H54 (cell line): Measurements from ENCODE around the gene G0S2.
"Not testable (repeated sequence)": the region's sequence is repeated elsewhere in the genome, so short reads cannot be mapped to it uniquely, and the experiment has no call there.

ENCODE experiments used
- DNase-seq: peaks from one replicate; pipeline ENCODE4 v3.0.0; 2011; ENCODE audit warnings: low spot score, mixed read lengths; ENCODE audit not compliant: insufficient read length
- FAIRE-seq: peaks from 3 replicates; lab custom pipeline; 2011; peaks lifted over from hg19 to GRCh38; lab: Jason Lieb, UNC
- POLR2A ChIP-seq: IDR thresholded peaks from 2 replicates; pipeline ENCODE4 v1.6.1; 2011; ENCODE audit warnings: low read depth, mild to moderate bottlenecking, low read length

G0S2 gene

DNA sequence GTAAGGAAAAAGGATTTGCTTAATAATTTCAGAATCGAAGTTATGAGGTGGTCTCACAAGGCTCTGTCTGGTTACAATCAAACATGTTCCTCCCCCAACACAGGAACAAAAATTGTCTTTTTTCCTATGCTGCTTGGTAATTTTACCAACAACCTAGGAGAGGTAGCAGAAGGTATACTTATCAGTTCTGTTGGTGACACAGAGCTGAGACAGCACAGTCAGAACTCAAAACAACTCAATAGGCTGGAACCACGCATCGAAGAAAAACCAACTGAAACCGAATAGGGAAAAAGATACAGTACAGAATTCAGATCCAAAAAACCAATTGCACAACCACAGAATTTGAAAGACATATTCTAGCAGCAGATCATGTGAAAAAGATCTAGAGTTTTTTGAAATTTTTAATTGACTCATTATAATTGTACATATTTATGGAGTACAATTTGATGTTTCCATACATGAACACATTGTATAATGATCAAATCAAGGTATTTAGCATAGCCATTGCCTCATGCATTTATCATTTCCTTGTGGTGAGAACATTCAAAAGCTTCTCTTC is 3.8 kb downstream of the G0S2 start:
- DNase-seq (no peak), FAIRE-seq (no peak)
- no peak for TF ChIP-seq POLR2A

DNA sequence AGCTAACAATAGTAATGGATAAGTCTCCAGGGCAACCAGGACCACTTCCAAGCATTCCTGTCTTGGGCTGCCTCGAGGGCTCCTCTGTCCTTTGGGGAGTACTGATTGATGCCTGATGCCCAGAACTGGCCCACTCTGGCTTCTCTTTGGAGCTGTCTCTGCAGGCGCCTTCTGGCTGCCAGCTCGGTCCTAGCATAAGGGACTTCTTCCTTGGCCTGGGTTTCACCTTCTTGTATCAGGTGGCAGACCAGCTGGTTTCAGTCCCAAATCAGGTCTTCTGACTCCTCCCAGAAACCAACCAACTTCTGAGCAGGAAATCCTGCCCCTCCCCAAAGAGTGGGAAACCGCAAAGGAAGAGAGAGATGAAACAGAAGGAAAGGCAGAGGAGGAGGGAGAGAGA is 10.6 kb downstream of the G0S2 start:
- no peak for FAIRE-seq

DNA sequence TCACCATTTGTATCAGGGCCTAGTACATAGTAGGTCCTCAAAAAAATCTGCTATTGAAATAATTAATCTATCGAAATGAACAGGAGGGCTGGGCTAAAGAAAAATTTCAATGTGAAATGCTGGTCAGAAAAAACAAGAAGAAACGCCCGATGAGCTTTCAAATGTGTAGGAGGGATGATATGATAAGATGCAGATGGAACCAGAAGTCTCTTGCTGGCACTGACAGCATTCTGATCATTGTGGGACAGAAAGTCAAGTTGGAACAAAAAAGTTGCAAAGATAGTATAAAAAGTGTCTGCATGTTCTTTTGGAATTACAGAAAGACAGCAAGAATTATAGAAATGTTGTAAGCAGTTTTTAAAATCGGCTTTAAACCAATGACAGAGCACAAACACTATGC is 11.1 kb downstream of the G0S2 start:
- DNase-seq (no peak), FAIRE-seq (no peak)
- no peak for TF ChIP-seq POLR2A

More for the DNA sequence above, 10.6 kb downstream of the G0S2 start:
- no peak for DNase-seq
- no peak for TF ChIP-seq POLR2A

DNA sequence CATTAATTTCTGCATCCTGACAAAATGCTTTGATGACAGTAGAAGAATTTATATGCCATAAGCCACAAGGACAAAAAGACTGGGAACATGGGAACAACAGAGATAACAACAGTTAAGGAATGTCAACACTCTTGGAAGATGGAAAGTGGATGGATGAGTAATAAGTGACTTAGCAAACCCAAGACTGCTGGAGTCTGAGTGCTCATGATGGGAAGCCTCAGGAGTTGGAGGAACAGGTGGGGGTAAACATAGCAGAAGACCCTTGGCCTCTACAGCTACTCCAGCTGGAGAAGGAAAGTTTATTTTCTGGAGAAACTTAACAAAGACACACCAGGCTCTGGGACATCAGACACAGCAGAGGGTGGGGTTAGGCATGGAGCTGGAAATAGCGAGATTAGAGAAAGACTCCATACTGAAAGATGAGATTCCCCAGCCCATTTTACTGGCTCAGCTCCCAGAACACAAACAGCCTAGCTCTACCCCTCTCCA is 13.6 kb downstream of the G0S2 start:
- FAIRE-seq (no peak), DNase-seq (peak; percentile 19)
- no peak for TF ChIP-seq POLR2A

DNA sequence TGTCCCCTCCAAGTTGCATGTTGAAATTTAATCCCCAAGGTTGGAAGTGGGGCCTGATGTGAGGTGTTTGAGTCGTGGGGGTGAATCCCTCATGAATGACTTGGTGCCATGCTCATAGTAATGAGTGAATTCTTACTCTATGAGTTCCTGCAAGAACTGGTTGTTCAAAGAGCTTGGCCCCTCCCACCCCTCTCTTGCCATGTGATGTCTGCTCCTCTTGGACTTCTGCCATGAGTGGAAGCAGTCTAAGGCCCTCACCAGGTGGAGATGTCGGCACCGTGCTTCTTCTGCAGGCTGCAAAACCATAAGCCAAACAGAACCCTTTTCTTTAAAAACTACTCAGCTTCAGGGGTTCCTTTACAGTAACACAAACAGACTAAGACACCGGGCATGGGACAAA is 14.3 kb downstream of the G0S2 start:
- DNase-seq, result no peak
- FAIRE-seq, result no peak
- no peak for TF ChIP-seq POLR2A

DNA sequence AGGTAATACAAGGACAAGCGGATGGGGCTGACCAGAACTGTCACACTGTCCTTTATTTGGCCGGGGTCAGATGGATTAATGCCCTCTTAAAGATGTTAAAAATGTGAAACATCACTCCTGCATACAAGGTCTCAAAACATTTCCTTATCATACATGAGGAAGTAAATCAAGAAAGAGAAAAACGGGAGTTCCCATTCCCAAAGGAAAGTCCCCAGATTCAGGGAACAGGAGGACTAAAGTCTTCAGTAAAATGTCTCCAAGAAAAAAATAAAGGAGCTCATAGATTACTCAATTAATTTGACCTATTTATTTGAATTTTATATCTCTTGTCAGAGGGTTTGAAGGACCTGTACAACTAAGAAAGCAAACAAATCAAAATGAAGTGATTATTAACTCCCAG is 16.0 kb downstream of the G0S2 start:
- no peak for DNase-seq
- FAIRE-seq, result no peak
- TF ChIP-seq POLR2A, result no peak

DNA sequence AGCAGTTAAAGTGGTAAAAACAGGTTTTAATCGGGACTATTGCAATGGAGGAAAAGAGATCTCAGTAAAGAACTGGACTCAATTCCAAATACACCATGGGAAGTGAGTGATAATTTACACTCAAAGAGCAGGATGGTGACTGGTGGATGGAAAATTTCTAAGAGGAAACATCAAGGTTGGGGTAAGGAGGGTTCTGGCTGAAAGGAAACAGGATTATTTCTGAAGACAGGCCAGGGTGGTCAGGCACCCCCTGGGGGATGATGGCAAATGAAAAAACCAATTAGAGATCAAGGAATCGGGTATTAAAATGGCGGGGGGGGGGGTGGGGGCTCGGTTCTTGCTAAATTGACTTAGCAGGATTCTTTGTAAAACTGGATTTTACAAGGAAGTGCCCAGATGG is 17.1 kb downstream of the G0S2 start:
- no peak for TF ChIP-seq POLR2A
- DNase-seq, result no peak
- no peak for FAIRE-seq

DNA sequence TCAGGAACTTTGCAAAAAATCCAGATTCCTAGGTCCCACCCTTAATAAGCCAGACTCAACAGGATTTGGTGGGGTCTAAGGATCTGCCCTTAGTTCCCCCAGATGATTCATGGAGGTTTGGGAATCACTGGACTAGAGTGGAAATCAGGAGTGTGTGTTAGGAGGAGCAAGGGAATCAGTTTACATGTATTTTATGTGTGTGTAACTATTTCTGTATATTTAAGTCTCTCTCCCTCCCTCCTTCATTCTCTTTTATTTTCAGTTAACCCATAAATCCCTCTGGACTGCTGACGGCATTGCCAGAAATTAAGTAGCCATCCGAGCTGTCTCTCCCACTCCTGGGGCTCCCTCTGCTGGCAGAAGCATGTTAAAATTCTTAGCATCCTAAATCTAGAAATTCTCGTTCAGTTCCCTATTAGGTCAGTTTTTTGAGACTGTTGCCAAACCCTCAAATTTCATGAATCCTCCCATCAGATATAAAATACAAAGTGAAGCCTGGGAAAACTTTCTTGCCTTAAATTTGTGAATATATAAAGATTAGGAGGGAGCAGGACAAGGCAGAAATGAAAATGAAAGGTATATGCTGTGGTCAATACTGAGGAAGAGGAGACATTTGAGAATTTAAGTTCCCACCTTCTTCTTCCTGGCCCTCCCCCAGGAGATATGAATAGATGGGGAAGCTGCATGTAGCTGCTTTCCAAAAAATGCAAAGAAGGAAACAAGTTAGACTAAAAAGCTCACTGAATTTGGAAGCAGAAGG is 17.7 kb downstream of the G0S2 start:
- DNase-seq, result peak; percentile 54
- no peak for FAIRE-seq
- no peak for TF ChIP-seq POLR2A

DNA sequence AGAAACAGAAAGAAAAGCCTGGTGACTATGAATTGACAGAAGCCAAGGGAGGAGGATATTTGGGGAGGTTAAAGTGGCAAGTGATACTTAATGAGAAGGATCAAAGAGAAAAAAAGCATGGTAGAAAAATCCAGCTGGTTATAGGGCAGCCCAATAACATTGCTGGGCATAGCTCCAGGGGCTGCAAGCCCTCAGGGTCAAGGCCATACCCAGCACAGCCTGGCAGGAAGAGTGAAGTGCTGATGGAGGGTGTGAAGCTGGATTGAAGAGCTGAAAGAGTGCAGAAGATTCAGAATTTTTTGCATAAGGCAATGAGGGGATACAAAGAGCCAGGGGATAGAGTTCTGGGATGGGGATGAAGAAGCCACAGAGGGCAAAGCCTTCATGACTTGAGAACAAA is 21.5 kb downstream of the G0S2 start:
- no peak for TF ChIP-seq POLR2A
- FAIRE-seq (no peak), DNase-seq (no peak)

DNA sequence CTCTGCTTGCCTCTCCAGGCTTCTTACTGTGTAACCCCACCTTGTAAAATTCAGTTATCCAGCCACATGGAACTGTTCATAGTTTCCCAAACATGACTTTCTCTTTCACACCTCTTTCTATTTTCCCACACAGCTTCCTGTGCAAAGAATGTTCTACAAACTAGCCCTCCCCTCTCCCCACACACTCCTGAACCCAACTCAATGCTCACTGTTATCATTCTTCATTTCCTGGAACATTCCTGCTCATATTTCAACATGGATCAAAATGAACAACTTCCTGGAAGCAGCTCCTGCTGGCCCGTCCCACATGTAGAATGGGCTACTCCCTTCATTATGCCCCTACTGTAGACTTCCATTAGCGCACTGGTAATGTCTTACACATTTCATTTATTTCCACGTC is 21.9 kb downstream of the G0S2 start:
- DNase-seq (no peak), FAIRE-seq (no peak)
- no peak for TF ChIP-seq POLR2A

DNA sequence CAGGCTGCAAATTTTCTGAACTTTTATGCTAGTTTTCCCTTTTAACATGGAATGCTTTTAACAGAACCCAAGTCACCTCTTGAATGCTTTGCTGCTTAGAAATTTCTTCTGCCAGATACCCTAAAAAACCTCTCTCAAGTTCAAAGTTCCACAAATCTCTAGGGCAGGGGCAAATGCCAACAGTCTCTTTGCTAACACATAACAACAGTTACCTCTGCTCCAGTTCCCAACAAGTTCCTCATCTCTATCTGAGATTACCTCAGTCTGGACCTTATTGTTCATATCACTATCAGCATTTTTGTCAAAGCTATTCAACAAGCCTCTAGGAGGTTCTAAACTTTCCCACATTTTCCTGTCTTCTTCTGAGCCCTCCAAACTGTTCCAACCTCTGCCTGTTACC is 25.5 kb downstream of the G0S2 start:
- not testable (repeated sequence) for FAIRE-seq, DNase-seq

DNA sequence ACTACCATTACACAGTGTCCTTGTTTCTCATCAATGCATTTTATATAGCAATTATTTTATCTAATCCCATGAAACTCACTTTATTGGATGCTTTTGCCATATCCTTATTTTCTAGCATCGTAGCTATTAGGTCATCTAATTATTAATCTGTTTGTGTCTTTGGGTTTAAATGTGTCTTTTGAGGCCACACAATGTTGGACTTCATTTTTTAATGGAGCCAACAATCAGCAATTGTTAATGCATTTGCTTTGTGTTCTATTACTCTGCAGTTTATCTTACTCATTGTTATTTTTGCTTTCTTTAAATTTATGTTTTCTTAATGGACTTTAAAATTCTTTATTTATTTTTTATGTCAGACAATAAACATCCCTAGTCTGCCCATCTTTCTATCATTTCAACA is 27.6 kb downstream of the G0S2 start:
- no peak for DNase-seq
- TF ChIP-seq POLR2A, result no peak
- no peak for FAIRE-seq

DNA sequence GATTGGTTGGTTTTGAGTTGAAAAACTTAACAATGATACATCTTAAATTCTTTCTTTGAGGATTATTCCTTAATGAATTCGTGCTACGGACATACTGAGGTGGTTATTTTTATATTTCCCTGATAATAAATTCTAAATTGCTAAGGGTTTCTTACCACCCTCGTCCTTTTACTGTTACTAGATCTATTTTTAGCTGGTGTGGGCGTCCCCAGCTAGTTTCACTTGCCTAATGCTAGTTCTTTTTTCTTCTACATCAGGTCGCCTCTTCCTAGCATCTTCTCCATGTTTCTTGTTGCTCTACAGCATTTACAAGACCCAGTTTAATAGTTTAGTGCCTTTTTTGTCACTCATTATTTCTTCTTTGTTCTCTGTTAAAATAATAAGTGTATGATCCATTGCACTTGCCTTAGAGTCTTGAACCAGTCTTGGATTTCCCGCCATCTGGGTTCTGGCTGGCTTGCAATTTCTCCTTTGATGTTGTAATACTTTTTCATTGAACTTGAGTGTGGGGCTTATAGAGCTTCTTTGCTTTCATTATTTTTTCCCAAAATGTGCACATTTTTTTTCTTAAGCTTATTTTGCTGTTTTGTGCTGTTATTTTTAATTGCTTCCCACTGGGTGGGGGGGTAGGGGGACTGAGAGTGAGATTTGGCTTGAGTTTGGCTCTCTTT is 28.8 kb downstream of the G0S2 start:
- DNase-seq, result no peak
- TF ChIP-seq POLR2A, result no peak
- FAIRE-seq, result no peak

DNA sequence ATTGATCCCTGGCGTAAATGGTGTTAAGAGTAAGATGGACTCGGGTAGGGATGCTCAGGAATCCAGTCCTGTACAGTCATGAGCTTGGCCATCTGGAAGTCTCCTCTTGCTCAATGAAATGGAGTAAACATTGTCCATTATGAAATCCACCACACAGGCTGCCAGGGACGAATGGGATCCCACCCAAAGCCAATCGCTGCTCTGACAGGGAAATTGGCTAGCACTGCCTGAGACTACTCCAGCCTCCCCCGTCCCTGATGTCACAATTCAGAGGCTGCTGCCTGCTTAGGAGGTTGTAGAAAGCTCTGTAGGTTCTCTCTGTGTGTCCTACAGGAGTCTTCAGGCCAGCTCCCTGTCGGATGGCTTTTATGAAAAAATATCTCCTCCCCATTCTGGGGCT is 29.4 kb downstream of the G0S2 start, which contains the start of gene HSD11B1:
HSD11B1 (plus strand) TSS at position 263 of the 400 bp plus-strand sequence; CDS start at position 360, 97 bp downstream.
- TF ChIP-seq POLR2A, result no peak
- no peak for FAIRE-seq

More for the DNA sequence above, 29.4 kb downstream of the G0S2 start, which contains the start of gene HSD11B1:
- no peak for DNase-seq
